ENCODE data around the gene ACVRL1.

Gene ACVRL1

DNA sequence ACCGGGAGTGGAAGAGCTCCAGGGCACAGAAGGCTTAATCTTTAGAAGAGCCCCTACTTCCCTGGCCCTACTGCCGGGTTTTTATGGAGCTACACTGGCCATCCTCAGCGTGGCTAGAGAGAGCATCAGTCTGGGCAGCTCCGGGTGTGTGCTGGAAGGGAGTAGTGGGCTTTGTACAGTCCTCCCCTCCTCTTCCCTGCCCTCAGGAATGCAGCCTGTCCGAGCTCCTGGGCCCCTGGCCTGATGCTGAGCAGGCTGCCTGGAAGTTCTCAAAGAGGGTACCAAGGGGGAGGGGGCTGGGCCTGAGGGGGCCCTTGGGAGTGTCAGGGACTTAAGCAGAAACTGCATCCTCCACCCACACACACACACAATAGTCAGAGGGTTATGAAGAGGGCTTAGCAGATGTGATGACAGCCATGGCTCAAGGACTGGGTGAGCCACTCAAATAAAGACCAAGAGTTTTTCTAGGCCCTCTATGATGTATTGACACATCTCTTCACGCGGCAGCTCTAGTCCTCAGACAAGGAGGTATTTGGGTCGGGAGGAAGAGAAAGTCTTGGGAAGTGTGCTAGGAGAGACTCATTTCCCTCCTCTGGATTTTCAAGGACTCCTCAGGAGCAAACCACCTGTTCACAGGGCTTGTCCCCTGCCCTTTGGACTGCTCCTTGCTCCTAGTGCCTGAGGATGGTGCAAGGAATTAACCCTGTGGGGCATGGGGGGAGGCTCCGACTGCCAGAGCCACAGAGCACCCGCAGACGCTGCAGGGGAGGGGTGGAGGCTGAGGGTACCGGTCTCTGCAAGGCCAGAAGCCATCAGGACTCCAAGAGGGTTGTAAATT, 42.3 kb upstream of the ACVRL1 start:
- peaks cover 7% of the 10 kb centered on the region for H3K27me3 ChIP-seq (replicated peaks; ENCODE audit: control insufficient read depth, insufficient read depth, low read length)
- DNase-seq (ENCODE audit: extremely low read depth, insufficient read length): no peak
- no peaks in the 10 kb centered on the region for H3K36me3 ChIP-seq (ENCODE audit: control insufficient read depth, insufficient read depth, low read length)
- H3K4me3 ChIP-seq (replicated peaks; ENCODE audit: low read depth, low read length): no peak overlapping the region
- TF ChIP-seq, protein P1, sequence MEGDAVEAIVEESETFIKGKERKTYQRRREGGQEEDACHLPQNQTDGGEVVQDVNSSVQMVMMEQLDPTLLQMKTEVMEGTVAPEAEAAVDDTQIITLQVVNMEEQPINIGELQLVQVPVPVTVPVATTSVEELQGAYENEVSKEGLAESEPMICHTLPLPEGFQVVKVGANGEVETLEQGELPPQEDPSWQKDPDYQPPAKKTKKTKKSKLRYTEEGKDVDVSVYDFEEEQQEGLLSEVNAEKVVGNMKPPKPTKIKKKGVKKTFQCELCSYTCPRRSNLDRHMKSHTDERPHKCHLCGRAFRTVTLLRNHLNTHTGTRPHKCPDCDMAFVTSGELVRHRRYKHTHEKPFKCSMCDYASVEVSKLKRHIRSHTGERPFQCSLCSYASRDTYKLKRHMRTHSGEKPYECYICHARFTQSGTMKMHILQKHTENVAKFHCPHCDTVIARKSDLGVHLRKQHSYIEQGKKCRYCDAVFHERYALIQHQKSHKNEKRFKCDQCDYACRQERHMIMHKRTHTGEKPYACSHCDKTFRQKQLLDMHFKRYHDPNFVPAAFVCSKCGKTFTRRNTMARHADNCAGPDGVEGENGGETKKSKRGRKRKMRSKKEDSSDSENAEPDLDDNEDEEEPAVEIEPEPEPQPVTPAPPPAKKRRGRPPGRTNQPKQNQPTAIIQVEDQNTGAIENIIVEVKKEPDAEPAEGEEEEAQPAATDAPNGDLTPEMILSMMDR (IDR thresholded peaks at IDR 0.05; ENCODE audit: insufficient read depth, low read length, poor library complexity, severe bottlenecking): no peak

DNA sequence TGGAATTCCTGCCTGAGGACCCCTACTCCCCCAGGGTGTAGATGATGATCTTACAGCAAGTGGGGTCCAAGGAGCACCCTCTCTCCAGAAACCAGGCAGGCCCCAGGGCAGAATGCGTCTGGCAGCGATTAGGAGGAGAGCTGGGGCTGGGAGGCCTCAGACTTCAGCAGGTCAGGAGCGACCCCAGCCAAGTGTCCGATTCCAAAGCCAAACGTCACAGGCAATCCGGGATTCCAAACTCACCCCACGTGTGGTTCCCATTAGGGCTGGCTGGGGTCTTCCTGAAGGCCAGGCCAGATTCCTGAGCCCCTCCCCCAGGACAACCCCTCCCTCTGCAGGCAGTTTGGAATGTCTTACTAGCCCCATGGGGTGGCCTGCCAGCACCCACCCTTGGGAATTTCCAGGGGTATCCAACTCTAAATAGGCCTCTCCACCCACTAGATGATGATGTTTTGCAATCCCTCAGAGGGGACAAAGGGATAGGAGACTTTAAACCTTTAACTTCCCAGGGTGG, 41.5 kb upstream of the ACVRL1 start:
- no peaks in the 10 kb centered on the region for H3K36me3 ChIP-seq (ENCODE audit: control insufficient read depth, insufficient read depth, low read length)
- H3K4me3 ChIP-seq (replicated peaks; ENCODE audit: low read depth, low read length): no peak overlapping the region
- TF ChIP-seq, protein P1 (IDR thresholded peaks at IDR 0.05; ENCODE audit: insufficient read depth, low read length, poor library complexity, severe bottlenecking): no peak
- no peak for DNase-seq (ENCODE audit: extremely low read depth, insufficient read length)
- peaks cover 9% of the 10 kb centered on the region for H3K27me3 ChIP-seq (replicated peaks; ENCODE audit: control insufficient read depth, insufficient read depth, low read length)

DNA sequence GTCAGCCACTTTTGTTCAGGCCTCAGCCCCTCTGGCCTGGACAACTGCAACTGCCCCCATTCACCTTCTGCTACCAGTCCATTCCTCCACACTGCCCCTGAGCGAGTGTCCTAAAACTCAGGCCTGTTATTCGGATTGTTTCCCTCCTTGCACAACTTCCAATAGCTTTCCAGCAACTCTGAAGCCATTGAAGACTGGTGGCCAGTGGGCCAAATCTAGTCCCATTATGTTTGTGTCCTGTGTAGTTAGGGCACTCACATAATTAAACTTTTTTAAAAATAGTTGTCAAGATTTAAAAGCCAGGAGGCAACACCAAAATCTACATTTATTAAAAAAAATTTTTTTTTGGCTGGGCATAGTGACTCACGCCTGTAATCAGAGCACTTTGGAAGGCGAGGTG, 41.0 kb upstream of the ACVRL1 start:
- Histone ChIP-seq H3K27me3 (replicated peaks; ENCODE audit: control insufficient read depth, insufficient read depth, low read length) (peaks cover 9% of the 10 kb centered on the region), H3K4me3 (replicated peaks; ENCODE audit: low read depth, low read length) (no peak overlapping the region), H3K36me3 (ENCODE audit: control insufficient read depth, insufficient read depth, low read length) (no peaks in the 10 kb centered on the region)
- no peak for DNase-seq (ENCODE audit: extremely low read depth, insufficient read length)
- TF ChIP-seq, protein P1 (IDR thresholded peaks at IDR 0.05; ENCODE audit: insufficient read depth, low read length, poor library complexity, severe bottlenecking): no peak

DNA sequence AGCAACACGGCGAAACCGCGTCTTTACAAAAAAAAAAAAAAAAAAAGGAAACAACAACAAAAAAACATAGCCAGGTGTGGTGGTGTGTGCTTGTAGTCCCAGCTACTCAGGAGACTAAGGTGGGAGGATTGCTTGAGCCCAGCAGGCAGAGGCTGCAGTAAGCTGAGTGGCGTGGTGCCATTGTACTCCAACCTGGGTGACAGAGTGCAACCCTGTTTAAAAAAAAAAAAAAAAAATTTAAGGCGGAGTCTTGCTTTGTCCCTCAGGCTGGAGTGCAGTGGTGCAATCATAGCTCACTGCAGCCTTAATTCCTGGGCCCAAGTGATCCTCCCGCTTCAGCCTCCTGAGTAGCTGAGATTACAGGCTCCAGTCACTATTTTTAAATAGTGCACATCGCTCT, 40.5 kb upstream of the ACVRL1 start:
- TF ChIP-seq, protein P1 (IDR thresholded peaks at IDR 0.05; ENCODE audit: insufficient read depth, low read length, poor library complexity, severe bottlenecking): no peak
- DNase-seq (ENCODE audit: extremely low read depth, insufficient read length): no peak
- Histone ChIP-seq H3K27me3 (replicated peaks; ENCODE audit: control insufficient read depth, insufficient read depth, low read length) (peaks cover 9% of the 10 kb centered on the region), H3K4me3 (replicated peaks; ENCODE audit: low read depth, low read length) (no peak overlapping the region), H3K36me3 (ENCODE audit: control insufficient read depth, insufficient read depth, low read length) (no peaks in the 10 kb centered on the region)

DNA sequence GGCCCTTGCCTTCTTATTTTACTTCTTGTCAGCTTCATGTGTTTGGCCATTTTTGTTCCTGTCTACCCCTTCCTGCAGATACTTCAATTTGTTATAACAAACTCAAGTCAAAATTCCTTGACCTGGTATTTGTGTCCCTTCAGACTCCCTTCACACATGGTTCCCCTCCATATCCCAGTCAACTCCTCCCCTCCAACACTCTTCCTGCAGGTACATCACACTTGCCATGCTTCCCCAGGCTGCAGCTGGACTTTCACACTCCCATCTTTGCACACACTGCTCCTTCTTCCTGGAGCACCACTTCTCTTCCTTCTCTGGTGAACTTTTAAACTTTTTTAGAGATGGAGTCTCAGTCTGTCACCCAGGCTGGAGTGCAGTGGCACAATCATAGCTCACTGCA, 39.9 kb upstream of the ACVRL1 start:
- TF ChIP-seq, protein P1 (IDR thresholded peaks at IDR 0.05; ENCODE audit: insufficient read depth, low read length, poor library complexity, severe bottlenecking): no peak
- H3K27me3 ChIP-seq (replicated peaks; ENCODE audit: control insufficient read depth, insufficient read depth, low read length): peaks cover 9% of the 10 kb centered on the region
- DNase-seq (ENCODE audit: extremely low read depth, insufficient read length): no peak

More for the DNA sequence above, 39.9 kb upstream of the ACVRL1 start:
- Histone ChIP-seq H3K4me3 (replicated peaks; ENCODE audit: low read depth, low read length) (no peak overlapping the region), H3K36me3 (ENCODE audit: control insufficient read depth, insufficient read depth, low read length) (no peaks in the 10 kb centered on the region)

Measured in GM06990 (cell line).